Fibroblast of lung (primary cell): ENCODE measurements around the gene OXSR1. TPM values are rescaled to one million over a fixed set of nuclear protein-coding genes. Genes with fewer than 3 reads are reported as not detected.
"Not testable (repeated sequence)": the region's sequence is repeated elsewhere in the genome, so short reads cannot be mapped to it uniquely, and the experiment has no call there.

ENCODE experiments used
- DNase-seq, 2 donors: peaks; one replicate each; pipeline versions ENCODE4 v3.0.0 to v3.0.0-alpha.2; 2010; ENCODE audit warnings: low read depth in 2 of 2
- H2AFZ ChIP-seq: 2 replicates; pipeline ENCODE4 v1.5.1; 2012; ENCODE audit warnings: low read length, control low read depth, inconsistent platforms
- H3K27ac ChIP-seq: 2 replicates; pipeline ENCODE4 v1.5.1; 2011; ENCODE audit warnings: low read length, control low read depth; ENCODE audit not compliant: insufficient read depth
- H3K27me3 ChIP-seq: 2 replicates; pipeline ENCODE4 v1.5.1; 2011; ENCODE audit warnings: mild to moderate bottlenecking, low read length; ENCODE audit not compliant: control insufficient read depth, insufficient read depth
- H3K36me3 ChIP-seq: 2 replicates; pipeline ENCODE4 v1.5.1; 2011; ENCODE audit warnings: low read length; ENCODE audit not compliant: control insufficient read depth, insufficient read depth
- H3K4me1 ChIP-seq: 2 replicates; pipeline ENCODE4 v1.5.1; 2011; ENCODE audit warnings: low read length; ENCODE audit not compliant: control insufficient read depth, insufficient read depth; ENCODE audit errors: extremely low read depth
- H3K4me2 ChIP-seq: 2 replicates; pipeline ENCODE4 v1.5.1; 2011; ENCODE audit warnings: low read length, control low read depth; ENCODE audit not compliant: insufficient read depth; ENCODE audit errors: extremely low read depth
- H3K4me3 ChIP-seq, 4 experiments: fragments of 200-600 bp in 1 of 4; sonication (generic) in 1 of 4; replicated peaks in 1 of 4; 2 replicates each; pipeline ENCODE4 v1.5.1; 2011 to 2016; ENCODE audit warnings: low read length in 4 of 4, low read depth in 3 of 4, mild to moderate bottlenecking in 3 of 4, control low read depth in 2 of 4, inconsistent platforms in 1 of 4, mixed read lengths in 1 of 4; ENCODE audit not compliant: insufficient read depth in 1 of 4; ENCODE audit errors: control extremely low read depth in 1 of 4
- H3K79me2 ChIP-seq: 2 replicates; pipeline ENCODE4 v1.5.1; 2012; ENCODE audit warnings: mild to moderate bottlenecking, low read length, inconsistent platforms; ENCODE audit not compliant: control insufficient read depth, insufficient read depth
- H3K9ac ChIP-seq: 2 replicates; pipeline ENCODE4 v1.5.1; 2011; ENCODE audit warnings: mild to moderate bottlenecking, low read length, control low read depth; ENCODE audit not compliant: insufficient read depth
- H3K9me3 ChIP-seq: 2 replicates; pipeline ENCODE4 v1.5.1; 2012; ENCODE audit warnings: low read depth, low read length; ENCODE audit not compliant: control insufficient read depth, insufficient read depth
- H4K20me1 ChIP-seq: 2 replicates; pipeline ENCODE4 v1.5.1; 2011; ENCODE audit warnings: low read length; ENCODE audit not compliant: control insufficient read depth, insufficient read depth; ENCODE audit errors: extremely low read depth
- EZH2 ChIP-seq: IDR thresholded peaks from 2 replicates; pipeline ENCODE4 v1.5.1; 2012; ENCODE audit warnings: low read length, control low read depth, mild to moderate bottlenecking; ENCODE audit errors: missing control alignments
- polyA plus RNA-seq, 2 donors: library from polyadenylated mRNA; depleted of rRNA in 1 of 2; stranded (reverse) in 1 of 2; unstranded in 1 of 2; fragments of >200 nt; gene quantifications; 2 replicates each; pipeline ENCODE4 v1.2.1, GENCODE V29; 2011 to 2012; ENCODE audit warnings: missing spikeins in 1 of 2
- total RNA-seq: library from RNA; depleted of rRNA; stranded (reverse); fragments of >200 nt; gene quantifications from 2 replicates; pipeline ENCODE4 v1.2.1, GENCODE V29; 2014
- TF ChIP-seq, protein P1 (sequence below), 2 donors: IDR thresholded peaks in 1 of 2; conservative IDR thresholded peaks in 1 of 2; 1 replicate in 1 of 2; 2 replicates in 1 of 2; pipeline ENCODE4 v1.5.1; 2011 to 2012; ENCODE audit warnings: low read length in 2 of 2, control low read depth in 1 of 2, inconsistent platforms in 1 of 2, low read depth in 1 of 2, mild to moderate bottlenecking in 1 of 2

Gene OXSR1
- total and polyA plus RNA-seq, 2 donors (not counting 1 experiment from before 2014, with no cell fraction given), result 32.7 to 45.2 TPM

DNA sequence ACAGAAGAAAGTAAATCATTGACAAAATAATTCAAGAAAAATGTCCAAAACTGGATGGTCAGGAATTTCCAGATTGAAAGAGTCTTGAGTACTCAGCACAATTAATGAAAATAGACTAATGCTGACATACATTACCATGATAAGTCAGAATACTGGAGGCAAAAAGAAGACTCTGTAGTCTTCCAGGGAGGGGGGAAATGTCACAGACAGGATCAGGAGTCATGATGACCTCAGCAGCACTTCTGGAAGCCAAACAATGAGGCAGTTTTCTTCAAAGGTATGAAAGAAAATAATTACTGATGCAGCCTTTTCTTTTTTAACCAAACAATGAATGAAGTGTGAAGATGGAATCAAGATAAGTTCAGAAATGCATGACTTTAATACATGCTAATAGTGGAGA is 70.1 kb downstream of the OXSR1 start:
- Histone ChIP-seq H3K4me1 (no peaks in the 10 kb centered on the region), H3K4me3 (no peak overlapping the region), H2AFZ (no peak overlapping the region), H3K9me3 (no peaks in the 10 kb centered on the region), H3K27me3 (no peaks in the 10 kb centered on the region), H3K27ac (no peak overlapping the region), H4K20me1 (no peaks in the 10 kb centered on the region), H3K9ac (no peak overlapping the region), H3K4me2 (no peak overlapping the region), H3K79me2 (no peaks in the 10 kb centered on the region), H3K36me3 (peaks cover 2% of the 10 kb centered on the region)
- no peak for DNase-seq
- TF ChIP-seq, protein P1, sequence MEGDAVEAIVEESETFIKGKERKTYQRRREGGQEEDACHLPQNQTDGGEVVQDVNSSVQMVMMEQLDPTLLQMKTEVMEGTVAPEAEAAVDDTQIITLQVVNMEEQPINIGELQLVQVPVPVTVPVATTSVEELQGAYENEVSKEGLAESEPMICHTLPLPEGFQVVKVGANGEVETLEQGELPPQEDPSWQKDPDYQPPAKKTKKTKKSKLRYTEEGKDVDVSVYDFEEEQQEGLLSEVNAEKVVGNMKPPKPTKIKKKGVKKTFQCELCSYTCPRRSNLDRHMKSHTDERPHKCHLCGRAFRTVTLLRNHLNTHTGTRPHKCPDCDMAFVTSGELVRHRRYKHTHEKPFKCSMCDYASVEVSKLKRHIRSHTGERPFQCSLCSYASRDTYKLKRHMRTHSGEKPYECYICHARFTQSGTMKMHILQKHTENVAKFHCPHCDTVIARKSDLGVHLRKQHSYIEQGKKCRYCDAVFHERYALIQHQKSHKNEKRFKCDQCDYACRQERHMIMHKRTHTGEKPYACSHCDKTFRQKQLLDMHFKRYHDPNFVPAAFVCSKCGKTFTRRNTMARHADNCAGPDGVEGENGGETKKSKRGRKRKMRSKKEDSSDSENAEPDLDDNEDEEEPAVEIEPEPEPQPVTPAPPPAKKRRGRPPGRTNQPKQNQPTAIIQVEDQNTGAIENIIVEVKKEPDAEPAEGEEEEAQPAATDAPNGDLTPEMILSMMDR (conservative IDR thresholded peaks at IDR 0.05 in 1 of 2, IDR thresholded peaks at IDR 0.05 in 1 of 2; ENCODE audit: low read depth in 1 of 2, low read length in 2 of 2), result no peak
- no peak for TF ChIP-seq EZH2

DNA sequence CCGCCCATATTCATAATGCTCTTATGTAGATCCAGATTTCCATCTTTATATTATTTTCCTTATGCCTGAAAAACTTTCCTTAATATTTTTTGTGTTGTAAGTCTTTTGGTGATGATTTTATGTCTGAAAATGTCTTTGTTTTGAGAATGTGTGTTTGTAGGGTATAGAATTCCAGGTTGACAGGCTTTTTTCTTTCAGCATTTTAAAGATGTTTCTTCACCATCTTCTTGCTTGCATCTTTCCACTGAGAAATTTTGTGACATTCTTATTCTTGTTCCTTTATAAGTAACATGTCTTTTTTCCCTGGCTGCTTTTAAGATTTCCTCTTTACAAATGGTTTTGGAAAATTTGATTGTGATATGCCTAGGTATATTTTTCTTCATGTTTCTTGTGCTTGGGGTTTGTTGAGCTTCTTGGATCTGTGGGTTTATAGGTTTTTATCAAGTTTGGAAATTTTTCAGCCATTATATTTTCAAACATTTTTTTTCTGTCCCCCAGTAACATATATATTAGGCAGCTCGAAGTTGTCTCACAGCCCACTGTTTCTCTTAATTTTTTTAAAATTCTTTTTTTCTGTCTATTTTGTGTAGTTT is 73.2 kb downstream of the OXSR1 start:
- Histone ChIP-seq H3K27me3 (no peaks in the 10 kb centered on the region), H3K79me2 (no peaks in the 10 kb centered on the region), H3K4me3 (no peak overlapping the region), H3K36me3 (peaks cover 2% of the 10 kb centered on the region), H3K9me3 (no peaks in the 10 kb centered on the region), H2AFZ (no peak overlapping the region), H3K9ac (no peak overlapping the region), H3K27ac (no peak overlapping the region), H4K20me1 (no peaks in the 10 kb centered on the region), H3K4me1 (no peaks in the 10 kb centered on the region), H3K4me2 (no peak overlapping the region)
- no peak for TF ChIP-seq EZH2
- TF ChIP-seq, protein P1 (conservative IDR thresholded peaks at IDR 0.05 in 1 of 2, IDR thresholded peaks at IDR 0.05 in 1 of 2; ENCODE audit: low read depth in 1 of 2, low read length in 2 of 2), result no peak
- no peak for DNase-seq

DNA sequence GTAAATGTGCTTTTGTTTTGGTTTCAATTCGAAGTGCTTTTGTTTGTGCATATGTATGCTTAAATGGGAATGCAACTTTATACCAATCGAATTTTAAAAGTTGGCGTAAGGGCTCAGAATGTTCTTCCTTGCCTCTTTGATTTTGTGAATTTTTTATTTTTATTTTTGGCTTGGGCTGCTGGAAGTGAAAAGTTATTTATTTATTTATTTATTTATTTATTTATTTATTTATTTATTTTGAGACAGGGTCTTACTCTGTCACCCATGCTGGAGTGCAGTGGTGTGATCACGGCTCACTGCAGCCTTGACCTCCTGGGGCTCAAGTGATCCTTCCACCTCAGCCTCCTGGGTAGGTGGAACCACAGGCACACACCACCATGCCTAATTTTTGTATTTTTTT is 77.5 kb downstream of the OXSR1 start:
- H3K27ac ChIP-seq, H3K4me2 ChIP-seq, H3K27me3 ChIP-seq, H2AFZ ChIP-seq, H4K20me1 ChIP-seq, H3K4me3 ChIP-seq, DNase-seq, H3K36me3 ChIP-seq, H3K79me2 ChIP-seq, H3K4me1 ChIP-seq, H3K9me3 ChIP-seq, H3K9ac ChIP-seq: not testable (repeated sequence)
